Measurements from ENCODE around the gene VPS13D.

DNA sequence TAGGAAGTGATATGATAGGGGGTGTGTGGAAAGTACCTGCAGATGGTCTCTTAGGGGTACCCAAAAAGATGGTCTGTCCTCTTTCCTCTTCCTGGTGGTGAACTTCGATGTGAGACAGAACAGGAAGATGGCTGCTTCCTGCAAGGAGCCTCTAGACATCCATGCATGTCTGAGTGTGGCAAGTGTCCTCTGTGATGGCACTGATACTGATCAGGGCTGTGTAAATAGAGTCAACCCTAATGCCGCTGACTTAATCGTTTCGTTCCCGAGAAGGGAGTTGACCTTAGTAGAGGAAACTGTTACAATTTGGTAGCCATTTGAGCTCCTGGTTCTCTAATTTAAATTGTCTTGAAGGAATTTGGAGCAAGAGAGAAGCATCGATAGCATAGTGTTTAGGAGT is 168.6 kb downstream of the VPS13D start:
- TF ChIP-seq, protein P1, sequence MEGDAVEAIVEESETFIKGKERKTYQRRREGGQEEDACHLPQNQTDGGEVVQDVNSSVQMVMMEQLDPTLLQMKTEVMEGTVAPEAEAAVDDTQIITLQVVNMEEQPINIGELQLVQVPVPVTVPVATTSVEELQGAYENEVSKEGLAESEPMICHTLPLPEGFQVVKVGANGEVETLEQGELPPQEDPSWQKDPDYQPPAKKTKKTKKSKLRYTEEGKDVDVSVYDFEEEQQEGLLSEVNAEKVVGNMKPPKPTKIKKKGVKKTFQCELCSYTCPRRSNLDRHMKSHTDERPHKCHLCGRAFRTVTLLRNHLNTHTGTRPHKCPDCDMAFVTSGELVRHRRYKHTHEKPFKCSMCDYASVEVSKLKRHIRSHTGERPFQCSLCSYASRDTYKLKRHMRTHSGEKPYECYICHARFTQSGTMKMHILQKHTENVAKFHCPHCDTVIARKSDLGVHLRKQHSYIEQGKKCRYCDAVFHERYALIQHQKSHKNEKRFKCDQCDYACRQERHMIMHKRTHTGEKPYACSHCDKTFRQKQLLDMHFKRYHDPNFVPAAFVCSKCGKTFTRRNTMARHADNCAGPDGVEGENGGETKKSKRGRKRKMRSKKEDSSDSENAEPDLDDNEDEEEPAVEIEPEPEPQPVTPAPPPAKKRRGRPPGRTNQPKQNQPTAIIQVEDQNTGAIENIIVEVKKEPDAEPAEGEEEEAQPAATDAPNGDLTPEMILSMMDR (conservative IDR thresholded peaks at IDR 0.05 in 1 of 2, IDR thresholded peaks at IDR 0.05 in 1 of 2; ENCODE audit: extremely low read depth in 1 of 2, insufficient read depth in 1 of 2, low read depth in 1 of 2, low read length in 2 of 2), result no peak
- no peak for TF ChIP-seq EZH2 (IDR thresholded peaks at IDR 0.05; ENCODE audit: borderline replicate concordance, low read length)

All from mammary epithelial cell (primary cell).